ENCODE results near the gene GP9.

DNA sequence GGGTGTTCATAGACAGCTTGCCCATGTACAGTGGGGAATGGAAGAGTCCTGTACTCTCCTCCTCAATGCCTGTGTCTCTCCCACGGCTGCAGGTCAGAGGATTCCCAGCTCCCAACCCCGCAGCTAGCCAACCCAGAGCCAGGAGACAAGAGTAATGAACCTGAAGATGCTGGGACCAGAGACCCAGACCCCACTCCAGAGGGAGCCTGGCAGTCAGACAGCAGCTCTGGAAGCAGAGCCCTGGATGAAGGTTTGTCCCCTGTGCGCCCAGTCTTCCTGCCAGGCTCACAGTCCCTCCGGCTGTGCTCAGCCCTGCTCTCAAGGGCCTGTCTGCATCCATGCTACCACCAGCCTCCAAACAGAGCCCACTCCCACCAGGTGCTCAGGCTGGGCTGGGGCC lies 30.0 kb upstream of the GP9 start:
- TF ChIP-seq, protein P1, sequence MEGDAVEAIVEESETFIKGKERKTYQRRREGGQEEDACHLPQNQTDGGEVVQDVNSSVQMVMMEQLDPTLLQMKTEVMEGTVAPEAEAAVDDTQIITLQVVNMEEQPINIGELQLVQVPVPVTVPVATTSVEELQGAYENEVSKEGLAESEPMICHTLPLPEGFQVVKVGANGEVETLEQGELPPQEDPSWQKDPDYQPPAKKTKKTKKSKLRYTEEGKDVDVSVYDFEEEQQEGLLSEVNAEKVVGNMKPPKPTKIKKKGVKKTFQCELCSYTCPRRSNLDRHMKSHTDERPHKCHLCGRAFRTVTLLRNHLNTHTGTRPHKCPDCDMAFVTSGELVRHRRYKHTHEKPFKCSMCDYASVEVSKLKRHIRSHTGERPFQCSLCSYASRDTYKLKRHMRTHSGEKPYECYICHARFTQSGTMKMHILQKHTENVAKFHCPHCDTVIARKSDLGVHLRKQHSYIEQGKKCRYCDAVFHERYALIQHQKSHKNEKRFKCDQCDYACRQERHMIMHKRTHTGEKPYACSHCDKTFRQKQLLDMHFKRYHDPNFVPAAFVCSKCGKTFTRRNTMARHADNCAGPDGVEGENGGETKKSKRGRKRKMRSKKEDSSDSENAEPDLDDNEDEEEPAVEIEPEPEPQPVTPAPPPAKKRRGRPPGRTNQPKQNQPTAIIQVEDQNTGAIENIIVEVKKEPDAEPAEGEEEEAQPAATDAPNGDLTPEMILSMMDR (IDR thresholded peaks at IDR 0.05; ENCODE audit: low read depth, low read length) = no peak
- TF ChIP-seq POLR2A (IDR thresholded peaks at IDR 0.05; ENCODE audit: extremely low read depth, insufficient read length) (no peak), MYC (IDR thresholded peaks at IDR 0.05; ENCODE audit: low read depth, low read length) (no peak)
- TF ChIP-seq, protein P2, sequence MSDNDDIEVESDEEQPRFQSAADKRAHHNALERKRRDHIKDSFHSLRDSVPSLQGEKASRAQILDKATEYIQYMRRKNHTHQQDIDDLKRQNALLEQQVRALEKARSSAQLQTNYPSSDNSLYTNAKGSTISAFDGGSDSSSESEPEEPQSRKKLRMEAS (IDR thresholded peaks at IDR 0.05; ENCODE audit: low read depth, low read length) = no peak
